Measurements from ENCODE around the gene KHDC4. TPM values are rescaled to one million over a fixed set of nuclear protein-coding genes. Genes with fewer than 3 reads are reported as not detected.
A peak's percentile ranks its signal among the peaks of the same experiment; 100 is the strongest.

The KHDC4 gene
- total RNA-seq, result 10 to 100 TPM; 46.8 to 82.8 (median 67.7) TPM

DNA sequence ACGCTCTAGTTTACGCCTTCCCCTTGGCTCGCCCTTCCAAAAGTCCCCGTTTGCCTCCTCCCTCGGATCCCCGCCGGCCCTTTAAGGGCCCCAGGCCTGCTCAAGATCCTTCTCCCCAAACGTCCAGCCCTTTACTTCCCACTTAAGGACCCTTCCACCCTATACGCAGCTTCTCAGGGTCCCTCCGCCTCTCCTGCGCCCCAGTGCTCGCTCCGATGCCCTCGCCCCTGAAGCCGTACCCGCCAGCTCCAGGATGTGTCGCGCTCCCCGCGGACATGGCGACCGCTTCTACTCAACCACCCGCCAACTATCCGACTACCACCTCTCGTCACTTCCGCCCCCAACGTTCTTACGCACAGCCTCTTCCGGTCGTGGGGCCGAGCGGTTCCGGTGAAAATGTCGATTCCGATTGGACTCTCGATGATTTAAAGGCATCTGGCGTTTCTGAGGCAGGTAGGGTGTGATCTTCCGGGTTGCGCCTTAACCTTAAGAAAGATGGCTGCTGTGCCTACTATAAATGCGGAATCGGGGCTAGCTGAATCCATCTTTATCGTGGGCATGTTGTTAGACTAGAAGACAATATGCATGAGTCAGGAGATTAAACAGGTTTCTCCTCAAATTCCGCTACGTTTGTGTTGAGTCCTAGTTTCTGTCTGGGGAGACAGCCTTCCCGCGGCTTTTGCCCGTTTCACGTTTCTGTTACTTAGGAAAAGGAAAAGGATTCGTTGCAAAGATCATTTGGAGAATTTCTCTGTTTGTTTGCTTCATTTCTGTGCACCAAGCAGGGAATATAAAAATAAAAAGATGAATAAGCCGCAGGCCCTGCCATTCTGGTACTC lies at the start of gene KHDC4:
Gene KHDC4, minus strand, starts transcription at position 317 of the 839 bp plus-strand sequence. Its CDS starts 40 bp downstream, at position 277.
- DNase-seq (ENCODE audit: low spot score in 2 of 2), result peak; percentile 91 to 94
- Histone ChIP-seq H3K27ac (peak within 1 kb of the TSS; percentile 90 to 98 (median 94)), H3K36me3 (peaks cover 0 to 35% (median 3%) of the 10 kb centered on the region in 3 donors), H3K9me3 (no peaks in the 10 kb centered on the region), H3K4me3 (peak within 1 kb of the TSS; percentile 59 to 97 (median 90)), H3K4me1 (peaks cover 6 to 53% (median 43%) of the 10 kb centered on the region in 4 donors), H3K27me3 (no peaks in the 10 kb centered on the region)
- 0 to 1% methylated on average over 49 to 50 of the region's 50 CpGs for WGBS, 2 donors
- TF ChIP-seq, protein P1, sequence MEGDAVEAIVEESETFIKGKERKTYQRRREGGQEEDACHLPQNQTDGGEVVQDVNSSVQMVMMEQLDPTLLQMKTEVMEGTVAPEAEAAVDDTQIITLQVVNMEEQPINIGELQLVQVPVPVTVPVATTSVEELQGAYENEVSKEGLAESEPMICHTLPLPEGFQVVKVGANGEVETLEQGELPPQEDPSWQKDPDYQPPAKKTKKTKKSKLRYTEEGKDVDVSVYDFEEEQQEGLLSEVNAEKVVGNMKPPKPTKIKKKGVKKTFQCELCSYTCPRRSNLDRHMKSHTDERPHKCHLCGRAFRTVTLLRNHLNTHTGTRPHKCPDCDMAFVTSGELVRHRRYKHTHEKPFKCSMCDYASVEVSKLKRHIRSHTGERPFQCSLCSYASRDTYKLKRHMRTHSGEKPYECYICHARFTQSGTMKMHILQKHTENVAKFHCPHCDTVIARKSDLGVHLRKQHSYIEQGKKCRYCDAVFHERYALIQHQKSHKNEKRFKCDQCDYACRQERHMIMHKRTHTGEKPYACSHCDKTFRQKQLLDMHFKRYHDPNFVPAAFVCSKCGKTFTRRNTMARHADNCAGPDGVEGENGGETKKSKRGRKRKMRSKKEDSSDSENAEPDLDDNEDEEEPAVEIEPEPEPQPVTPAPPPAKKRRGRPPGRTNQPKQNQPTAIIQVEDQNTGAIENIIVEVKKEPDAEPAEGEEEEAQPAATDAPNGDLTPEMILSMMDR (IDR thresholded peaks at IDR 0.05), result peak; percentile 2 to 51 (median 14)
- TF ChIP-seq EP300 (IDR thresholded peaks at IDR 0.05) (peak; percentile 77 to 99), POLR2A (IDR thresholded peaks at IDR 0.05) (peak; percentile 94 to 97)

DNA sequence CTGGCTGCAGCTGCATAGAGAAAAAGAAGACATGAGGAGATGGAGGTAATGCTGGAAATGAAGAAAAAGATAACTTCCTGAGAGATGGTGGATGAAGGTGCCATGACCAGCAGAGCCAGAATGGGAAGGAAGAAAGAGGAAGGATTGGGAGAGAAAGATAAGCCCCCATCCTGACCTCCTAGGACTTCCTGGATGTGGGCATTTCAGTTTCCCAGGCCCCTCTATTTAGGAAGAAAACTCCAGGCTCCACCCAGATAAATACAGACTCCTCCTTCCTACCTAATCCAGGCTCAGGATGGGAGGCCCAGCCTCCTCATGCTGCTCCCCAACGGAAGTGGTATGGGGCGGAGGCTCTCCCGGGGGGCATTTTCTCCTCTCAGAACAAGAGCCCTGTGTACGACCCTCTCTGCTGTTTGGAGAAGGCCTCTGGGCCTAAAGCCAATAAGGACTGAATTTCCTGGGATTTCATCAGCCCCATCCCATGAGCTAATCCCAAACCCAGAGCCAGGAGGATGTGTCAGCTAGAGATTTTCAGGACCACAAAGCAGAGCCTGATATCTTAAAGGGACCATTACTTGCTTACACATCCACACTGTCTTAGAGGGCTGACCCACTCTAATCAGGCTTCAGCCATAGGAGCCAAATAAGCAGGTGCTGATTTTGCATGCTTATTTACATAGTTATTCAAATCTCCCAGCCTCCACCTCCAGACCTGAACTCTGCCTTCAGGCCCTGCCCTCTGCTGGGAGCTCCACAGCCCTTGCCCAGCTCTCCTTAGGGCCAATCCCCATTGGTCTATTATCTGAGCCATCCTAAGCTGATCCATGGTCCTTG lies 49.2 kb upstream of the KHDC4 start:
- Histone ChIP-seq H3K4me1 (peaks cover 0 to 62% (median 54%) of the 10 kb centered on the region in 4 donors), H3K4me3 (peak overlapping the region in 2 of 4 donors; percentile 1 to 24), H3K27me3 (no peaks in the 10 kb centered on the region), H3K9me3 (no peaks in the 10 kb centered on the region), H3K27ac (peak overlapping the region; percentile 56 to 97 (median 92)), H3K36me3 (no peaks in the 10 kb centered on the region)
- peak; percentile 66 to 68 for DNase-seq (ENCODE audit: low spot score in 2 of 2)
- WGBS, 2 donors, result 19 to 28% methylated on average over 4 of the region's 4 CpGs
- peak in 1 of 2 donors; percentile 51 for TF ChIP-seq EP300 (IDR thresholded peaks at IDR 0.05)
- TF ChIP-seq, protein P1 (IDR thresholded peaks at IDR 0.05), result no peak

DNA sequence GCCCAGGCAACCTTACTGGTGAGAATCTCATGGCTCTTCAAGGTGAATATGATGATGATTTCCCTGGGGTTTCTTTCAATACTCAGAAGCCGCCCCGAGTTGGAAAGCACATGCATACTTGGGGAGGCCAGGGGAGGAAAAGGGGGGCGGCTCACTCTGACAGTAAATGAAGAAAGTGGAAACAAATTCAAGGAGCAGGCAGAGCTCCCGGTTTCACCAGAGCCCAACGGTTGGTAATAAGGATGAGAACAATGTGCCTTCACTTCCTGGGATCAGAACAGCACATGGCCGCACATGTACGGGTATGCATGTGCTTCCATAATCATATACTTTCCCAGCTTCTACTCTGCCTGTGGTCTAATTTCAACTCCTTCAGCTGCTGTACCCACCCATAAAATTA lies 47.9 kb upstream of the KHDC4 start:
- Histone ChIP-seq H3K4me3 (peak overlapping the region in 2 of 4 donors; percentile 15 to 24), H3K4me1 (peaks cover 0 to 66% (median 54%) of the 10 kb centered on the region in 4 donors), H3K9me3 (no peaks in the 10 kb centered on the region), H3K36me3 (no peaks in the 10 kb centered on the region), H3K27me3 (no peaks in the 10 kb centered on the region), H3K27ac (peak overlapping the region; percentile 90 to 97 (median 94))
- 35 to 53% methylated on average over 7 of the region's 7 CpGs for WGBS, 2 donors
- TF ChIP-seq POLR2A (IDR thresholded peaks at IDR 0.05) (no peak), EP300 (IDR thresholded peaks at IDR 0.05) (no peak)
- TF ChIP-seq, protein P1 (IDR thresholded peaks at IDR 0.05), result no peak
- DNase-seq (ENCODE audit: low spot score in 2 of 2), result no peak

DNA sequence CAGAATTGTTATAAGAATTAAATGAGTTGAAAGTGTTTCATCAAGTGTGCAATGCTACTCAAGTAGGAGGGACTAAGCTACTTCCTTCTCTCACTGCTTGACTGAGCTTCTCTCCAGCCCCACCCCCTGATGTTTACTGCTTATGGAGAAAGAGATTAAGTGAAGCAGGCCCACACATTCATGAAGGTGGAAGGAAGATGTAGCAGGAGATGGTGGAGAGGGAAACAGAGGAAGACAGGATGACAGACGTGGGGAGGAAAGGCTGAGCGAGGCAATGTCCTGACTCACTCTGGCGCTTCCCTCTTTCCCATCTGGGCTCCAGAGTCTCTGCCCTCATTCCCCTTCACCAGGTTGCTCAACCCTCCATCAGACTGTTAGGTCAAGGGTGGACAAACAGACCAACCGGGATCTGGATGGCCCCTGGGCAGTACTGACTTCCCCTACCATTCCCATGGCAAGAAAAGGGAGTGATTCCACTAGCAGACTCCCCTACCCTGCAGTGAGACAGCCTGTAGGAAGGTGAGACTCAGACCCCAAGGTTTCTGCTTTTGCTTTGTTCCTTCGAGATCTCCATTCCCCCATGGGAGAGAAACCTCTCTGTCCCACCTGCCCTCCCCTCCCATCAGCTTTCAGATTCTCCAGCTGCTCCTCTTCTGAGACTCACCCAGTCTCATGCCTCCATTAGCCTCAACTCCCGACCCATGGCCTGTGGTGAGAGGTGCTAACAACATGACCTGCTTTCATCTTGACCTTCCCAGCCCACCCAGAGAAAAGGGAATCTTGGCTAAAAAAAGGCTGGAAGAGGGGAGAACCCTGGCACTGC lies 47.3 kb upstream of the KHDC4 start:
- Histone ChIP-seq H3K27me3 (no peaks in the 10 kb centered on the region), H3K4me3 (peak overlapping the region in 2 of 4 donors; percentile 15 to 24), H3K27ac (peak overlapping the region; percentile 90 to 97 (median 94)), H3K36me3 (no peaks in the 10 kb centered on the region), H3K4me1 (peaks cover 0 to 73% (median 55%) of the 10 kb centered on the region in 4 donors), H3K9me3 (no peaks in the 10 kb centered on the region)
- peak in 1 of 2 donors; percentile 21 for TF ChIP-seq EP300 (IDR thresholded peaks at IDR 0.05)
- TF ChIP-seq, protein P1 (IDR thresholded peaks at IDR 0.05), result no peak
- no peak for DNase-seq (ENCODE audit: low spot score in 2 of 2)
- 47 to 49% methylated on average over 6 of the region's 6 CpGs for WGBS, 2 donors

Data from tibial nerve (tissue), 4 donors.